Testis (tissue), 3 donors: ENCODE results near the gene C3. TPM values are rescaled to one million over a fixed set of nuclear protein-coding genes. Genes with fewer than 3 reads are reported as not detected.
A peak's percentile ranks its signal among the peaks of the same experiment; 100 is the strongest.

Source experiments
- DNase-seq: peaks from one replicate; pipeline ENCODE4 v3.0.0-alpha.2; 2019
- H3K27ac ChIP-seq, 2 donors: fragments of 200-600 bp; sonication (generic); one replicate each; pipeline ENCODE4 v1.5.1; 2019
- H3K27me3 ChIP-seq: fragments of 200-600 bp; sonication (generic); one replicate; pipeline ENCODE4 v1.5.1; 2019
- H3K36me3 ChIP-seq: fragments of 200-600 bp; sonication (generic); one replicate; pipeline ENCODE4 v1.5.1; 2017; ENCODE audit warnings: low read depth; ENCODE audit errors: missing control alignments
- H3K4me1 ChIP-seq: fragments of 200-600 bp; sonication (generic); one replicate; pipeline ENCODE4 v1.5.1; 2019
- H3K4me3 ChIP-seq, 2 donors: fragments of 200-600 bp; sonication (generic); one replicate each; pipeline ENCODE4 v1.5.1; 2017 to 2019
- H3K9me3 ChIP-seq: fragments of 200-600 bp; sonication (generic); one replicate; pipeline ENCODE4 v1.5.1; 2017
- POLR2A ChIP-seq: fragments of 450-650 bp; IDR thresholded peaks from one replicate; pipeline ENCODE4 v1.6.1; 2017; ENCODE audit warnings: antibody characterized with exemption, mild to moderate bottlenecking, moderate library complexity
- WGBS, 2 donors: methylation state at CpG; one replicate each; pipeline ENCODE4 v1.1.5; 2018; 5-methylcytosine and 5-hydroxymethylcytosine counted together
- intact Hi-C: fragments of 100-400 bp; cut with DNase I; formaldehyde crosslinking; loops from one replicate; pipeline ENCODE4 v1.15.1; 2023; ENCODE audit warnings: low total_unique reads
- polyA plus RNA-seq: library from polyadenylated mRNA; stranded (reverse); fragments of 350-450 nt; fragmentation: Illumina TruSeq; extraction: RNeasy Lipid Tissue Mini Kit (QIAGEN cat#74804); gene quantifications from one replicate; pipeline ENCODE4 v1.2.3, GENCODE V29; 2014; ENCODE audit warnings: low read depth, low replicate concordance; ENCODE audit not compliant: insufficient read depth
- total RNA-seq, 2 donors: library from RNA; depleted of rRNA; stranded (reverse); fragments of >200 nt; gene quantifications; one replicate each; pipeline ENCODE4 v1.2.3, GENCODE V29; 2016
- TF ChIP-seq, protein P1 (sequence below), 3 experiments: fragments of 450-650 bp in 2 of 3; fragments of 200-600 bp in 1 of 3; sonication (generic) in 1 of 3; IDR thresholded peaks; one replicate each; pipeline ENCODE4 v1.5.1; 2016 to 2019; ENCODE audit warnings: antibody characterized with exemption in 3 of 3, mild to moderate bottlenecking in 2 of 3, moderate library complexity in 1 of 3

The C3 gene
- total and polyA plus RNA-seq, 3 donors from 2014 or later = 49.5 to 500 (median 131) TPM

DNA sequence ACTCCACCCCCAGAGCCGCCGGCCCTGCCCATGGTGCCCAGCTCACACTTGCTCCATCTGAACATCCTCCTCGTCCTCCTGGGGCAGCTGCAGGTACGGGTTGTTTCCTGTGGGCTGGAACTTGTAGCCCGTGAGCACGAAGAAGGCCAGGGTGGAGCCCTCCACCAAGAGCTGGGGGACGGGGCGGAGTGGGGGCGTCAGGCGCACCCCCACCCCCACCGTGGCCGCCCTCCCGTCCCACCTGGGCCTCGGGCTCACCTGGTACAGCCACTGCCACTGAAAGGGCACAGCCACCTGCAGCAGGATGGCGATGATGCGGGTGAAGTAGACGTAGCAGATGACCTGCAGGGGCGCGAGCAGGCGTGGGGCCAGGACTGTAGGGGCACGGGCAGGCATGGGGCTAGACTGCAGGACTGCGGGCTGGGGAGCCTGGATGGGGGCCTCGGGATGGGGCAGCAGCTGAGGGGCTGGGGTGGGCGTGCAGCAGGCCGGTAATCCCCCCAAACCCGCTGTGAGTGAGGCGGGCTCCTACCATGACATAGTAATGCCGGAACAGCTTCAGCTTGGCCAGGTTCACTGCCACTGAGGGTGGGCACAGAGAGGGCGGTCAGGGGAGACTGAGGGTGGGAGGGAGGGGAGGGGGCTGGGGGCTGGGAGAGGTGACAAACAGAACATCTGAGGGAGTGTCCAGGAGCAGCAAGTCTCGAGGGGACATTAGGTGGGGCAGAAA is 10.7 kb upstream of the C3 start:
- Histone ChIP-seq H3K4me1 (peaks cover 7% of the 10 kb centered on the region), H3K36me3 (no peaks in the 10 kb centered on the region), H3K27me3 (no peaks in the 10 kb centered on the region), H3K9me3 (no peaks in the 10 kb centered on the region), H3K4me3 (no peak overlapping the region), H3K27ac (no peak overlapping the region)
- TF ChIP-seq, protein P1, sequence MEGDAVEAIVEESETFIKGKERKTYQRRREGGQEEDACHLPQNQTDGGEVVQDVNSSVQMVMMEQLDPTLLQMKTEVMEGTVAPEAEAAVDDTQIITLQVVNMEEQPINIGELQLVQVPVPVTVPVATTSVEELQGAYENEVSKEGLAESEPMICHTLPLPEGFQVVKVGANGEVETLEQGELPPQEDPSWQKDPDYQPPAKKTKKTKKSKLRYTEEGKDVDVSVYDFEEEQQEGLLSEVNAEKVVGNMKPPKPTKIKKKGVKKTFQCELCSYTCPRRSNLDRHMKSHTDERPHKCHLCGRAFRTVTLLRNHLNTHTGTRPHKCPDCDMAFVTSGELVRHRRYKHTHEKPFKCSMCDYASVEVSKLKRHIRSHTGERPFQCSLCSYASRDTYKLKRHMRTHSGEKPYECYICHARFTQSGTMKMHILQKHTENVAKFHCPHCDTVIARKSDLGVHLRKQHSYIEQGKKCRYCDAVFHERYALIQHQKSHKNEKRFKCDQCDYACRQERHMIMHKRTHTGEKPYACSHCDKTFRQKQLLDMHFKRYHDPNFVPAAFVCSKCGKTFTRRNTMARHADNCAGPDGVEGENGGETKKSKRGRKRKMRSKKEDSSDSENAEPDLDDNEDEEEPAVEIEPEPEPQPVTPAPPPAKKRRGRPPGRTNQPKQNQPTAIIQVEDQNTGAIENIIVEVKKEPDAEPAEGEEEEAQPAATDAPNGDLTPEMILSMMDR (IDR thresholded peaks at IDR 0.05) = no peak
- TF ChIP-seq POLR2A = no peak
- no peak for DNase-seq
- WGBS, 2 donors = 77 to 89% methylated on average over 19 to 29 of the region's 30 CpGs
- intact Hi-C loops = no loop called here

DNA sequence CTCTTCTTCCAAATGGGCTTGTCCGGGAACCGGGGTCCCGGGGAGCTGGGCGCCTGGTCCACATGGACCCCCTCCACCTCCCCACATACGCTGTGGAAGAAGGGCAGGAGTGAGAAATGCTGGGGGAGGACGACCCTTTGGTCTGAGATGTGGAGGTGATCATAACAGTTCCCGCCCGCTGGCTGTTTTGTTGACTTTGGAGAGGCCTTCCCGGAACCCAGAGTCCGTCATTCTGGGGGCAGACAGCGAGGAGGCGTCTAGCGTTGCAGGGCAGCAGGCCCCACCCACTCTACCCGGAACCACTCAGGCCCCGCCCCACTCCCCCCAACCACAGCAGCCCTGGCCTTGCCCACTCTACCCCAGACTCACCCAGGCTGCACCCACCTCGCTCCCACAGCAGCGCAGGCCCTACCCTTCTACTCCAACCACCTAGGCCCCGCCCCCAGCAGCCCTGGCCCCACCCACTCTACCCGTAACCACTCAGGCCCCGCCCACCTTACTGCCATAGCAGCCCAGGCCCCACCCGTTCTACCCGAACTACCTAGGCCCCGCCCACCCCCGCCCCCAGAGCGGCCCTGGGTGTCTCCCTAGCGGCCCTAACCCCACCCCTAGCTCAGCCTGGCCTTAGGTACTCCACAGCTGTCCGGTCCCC is 9.8 kb upstream of the C3 start:
- peak overlapping the region in 1 of 2 donors; percentile 15 for H3K4me3 ChIP-seq
- H3K27me3 ChIP-seq = no peaks in the 10 kb centered on the region
- no peak overlapping the region for H3K27ac ChIP-seq
- 48 to 57% methylated on average over 19 to 27 of the region's 27 CpGs for WGBS, 2 donors
- DNase-seq = peak; percentile 91
- intact Hi-C loops = no loop called here
- H3K9me3 ChIP-seq = no peaks in the 10 kb centered on the region
- TF ChIP-seq POLR2A = no peak
- TF ChIP-seq, protein P1 (IDR thresholded peaks at IDR 0.05) = no peak
- H3K36me3 ChIP-seq = no peaks in the 10 kb centered on the region
- peaks cover 6% of the 10 kb centered on the region for H3K4me1 ChIP-seq

DNA sequence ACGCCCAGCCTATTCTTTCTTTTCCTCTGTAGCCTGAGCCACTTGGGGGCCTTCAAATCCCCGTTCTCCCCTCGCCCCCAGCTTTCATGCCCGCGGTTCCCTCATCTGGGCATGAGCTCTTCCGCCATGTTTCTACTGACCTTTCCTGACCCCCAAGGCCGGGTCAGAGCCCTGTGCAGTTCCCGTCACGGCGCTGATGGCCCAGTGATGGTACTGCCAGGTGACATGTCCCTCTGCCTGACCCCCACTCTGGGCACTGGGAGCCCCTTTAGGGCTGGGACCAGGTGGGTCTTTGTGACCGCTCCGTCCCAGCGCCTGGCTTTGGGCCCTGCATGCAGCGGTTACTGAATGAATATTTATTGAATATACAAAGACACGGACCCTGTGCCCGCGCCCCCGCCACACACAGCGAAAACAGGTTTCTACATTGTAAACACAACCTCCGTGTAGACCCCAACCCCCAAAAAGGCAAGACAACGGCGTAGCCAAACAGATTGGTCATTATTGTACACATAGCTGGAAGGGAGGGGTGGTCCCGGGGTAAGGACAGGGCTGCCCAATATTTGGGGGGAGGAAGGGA is 9.2 kb upstream of the C3 start:
- Histone ChIP-seq H3K9me3 (no peaks in the 10 kb centered on the region), H3K4me1 (peaks cover 9% of the 10 kb centered on the region), H3K27me3 (no peaks in the 10 kb centered on the region), H3K4me3 (peak overlapping the region in 1 of 2 donors; percentile 15), H3K36me3 (no peaks in the 10 kb centered on the region), H3K27ac (no peak overlapping the region)
- intact Hi-C loops = no loop called here
- TF ChIP-seq POLR2A = no peak
- TF ChIP-seq, protein P1 (IDR thresholded peaks at IDR 0.05) = no peak
- DNase-seq = no peak
- 66 to 76% methylated on average over 23 of the region's 23 CpGs for WGBS, 2 donors

DNA sequence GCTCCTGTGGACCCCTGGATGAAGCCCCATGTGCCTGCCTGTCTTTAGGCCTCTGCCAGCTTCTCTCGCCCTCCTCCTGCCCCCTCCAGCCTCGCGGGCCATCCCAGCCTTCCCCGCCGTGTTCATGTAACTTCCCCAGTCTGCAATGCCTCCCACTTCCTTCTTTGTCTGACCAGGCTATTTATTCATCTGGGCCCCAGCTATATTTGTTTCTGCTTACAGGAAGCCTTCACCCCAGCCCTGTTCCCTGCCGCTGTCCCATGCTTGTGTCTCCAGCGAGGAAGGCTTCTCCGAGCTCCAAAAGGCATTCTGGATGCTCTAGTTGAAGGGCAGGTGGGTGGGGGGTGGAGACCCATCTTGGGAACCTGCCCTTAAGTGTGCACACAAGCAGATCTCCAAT is 7.9 kb upstream of the C3 start:
- DNase-seq = no peak
- Histone ChIP-seq H3K27me3 (no peaks in the 10 kb centered on the region), H3K9me3 (no peaks in the 10 kb centered on the region), H3K4me1 (peaks cover 9% of the 10 kb centered on the region), H3K36me3 (no peaks in the 10 kb centered on the region), H3K4me3 (no peak overlapping the region), H3K27ac (no peak overlapping the region)
- 47 to 52% methylated on average over 8 of the region's 8 CpGs for WGBS, 2 donors
- TF ChIP-seq, protein P1 (IDR thresholded peaks at IDR 0.05) = no peak
- TF ChIP-seq POLR2A = no peak
- intact Hi-C loops = no loop called here
